Activated CD4-positive, alpha-beta T cell treated with anti-CD3 and anti-CD28 coated beads for 24 hours (primary cell): ENCODE measurements around the gene LDHD.

Experiments
- DNase-seq, 2 donors: peaks; one replicate each; pipeline ENCODE4 v3.0.0-alpha.2; 2020; ENCODE audit warnings: low read depth in 2 of 2

LDHD gene

DNA sequence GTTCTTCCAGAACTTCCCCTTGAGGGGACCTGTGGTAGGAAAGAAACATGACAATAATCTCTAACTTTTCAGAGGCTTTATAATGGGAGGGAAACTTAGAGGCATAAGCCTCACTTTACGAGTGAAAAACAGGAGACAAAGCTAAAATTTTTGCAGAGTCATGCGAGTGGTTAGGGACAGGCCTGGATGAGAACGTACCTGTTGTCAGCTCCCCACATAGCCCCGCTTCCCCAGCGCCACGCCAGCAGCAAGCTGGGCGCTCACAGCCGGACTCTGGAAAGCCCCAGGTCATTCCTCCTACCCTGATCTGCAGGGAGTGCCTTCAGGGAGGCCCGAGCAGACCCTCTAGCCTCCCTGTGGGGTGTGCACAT is 53.6 kb downstream of the LDHD start:
- no peak for DNase-seq

DNA sequence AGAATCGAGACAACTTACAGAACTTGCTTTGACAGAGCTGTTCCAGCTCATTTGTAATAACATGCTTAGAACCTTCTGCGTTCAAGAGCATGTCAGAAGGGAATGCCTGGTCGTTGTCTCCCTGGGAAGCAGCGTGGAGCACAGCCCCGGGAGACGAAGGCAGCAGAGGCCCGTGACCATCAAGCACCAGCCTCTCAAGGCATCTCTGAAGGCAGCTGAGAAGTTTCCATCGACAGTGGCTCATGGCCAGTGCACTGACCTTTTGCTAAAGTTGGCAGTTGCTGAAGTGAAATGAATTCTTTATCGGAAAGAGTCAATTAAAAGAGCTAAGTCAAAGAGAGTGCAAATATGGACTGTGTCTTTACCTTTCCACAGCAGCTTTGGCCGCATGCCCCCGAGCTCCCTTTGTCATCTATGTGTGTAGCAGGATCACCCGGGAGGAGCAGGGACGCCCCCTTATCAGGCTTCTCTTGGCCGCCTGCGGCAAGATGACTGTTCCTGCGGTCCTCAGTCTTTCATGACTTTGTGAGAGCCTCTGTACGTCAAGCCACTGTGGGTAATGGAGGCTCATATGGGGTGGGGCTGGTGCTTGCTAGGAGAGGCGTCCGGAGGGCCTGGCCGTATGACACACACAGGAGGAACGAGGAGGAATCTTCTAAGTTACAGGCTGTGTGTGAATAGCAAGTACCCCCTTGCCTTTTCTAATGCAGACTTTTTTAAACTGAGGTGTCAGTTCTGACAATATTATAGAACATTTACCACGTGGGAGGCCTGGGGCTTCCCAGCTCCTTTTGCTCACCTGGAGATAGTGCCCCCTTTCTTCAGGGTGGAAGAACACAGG is 54.2 kb downstream of the LDHD start:
- no peak for DNase-seq
